ENCODE measurements around the gene ABCC3. TPM values are rescaled to one million over a fixed set of nuclear protein-coding genes. Genes with fewer than 3 reads are reported as not detected.

ABCC3 gene
- total and polyA plus RNA-seq, 3 experiments from 2014 or later = 0.37 to 0.69 TPM; not detected in 1

- DNase-seq = no peak
- Histone ChIP-seq H3K4me1 (ENCODE audit: insufficient read depth, low read length) (no peaks in the 10 kb centered on the region), H3K36me3 (ENCODE audit: insufficient read depth, low read length) (no peaks in the 10 kb centered on the region), H3K4me3 (ENCODE audit: low read length) (no peak overlapping the region), H3K9me3 (ENCODE audit: low read length) (no peaks in the 10 kb centered on the region), H3K27me3 (ENCODE audit: insufficient read depth, low read length, poor library complexity, severe bottlenecking) (no peaks in the 10 kb centered on the region), H3K27ac (ENCODE audit: low read depth, low read length) (peak overlapping the region; percentile 53)
- H3K27me3 Mint-ChIP-seq = peaks cover 0 to 14% of the 10 kb centered on the region in 2 donors
- no peak overlapping the region for H3K4me3 Mint-ChIP-seq
- peak overlapping the region in 1 of 8 donors; percentile 3 for H3K27ac Mint-ChIP-seq
- H3K9me3 Mint-ChIP-seq = no peaks in the 10 kb centered on the region
- H3K36me3 Mint-ChIP-seq = no peaks in the 10 kb centered on the region
- CTCF ChIA-PET = no interaction called here
- POLR2A ChIA-PET = no interaction called here
- no peaks in the 10 kb centered on the region for H3K4me1 Mint-ChIP-seq
These were observed 26.7 kb downstream of the ABCC3 start for GRCh38 chr17:50661348-50661747.

GRCh38 chr17:50661795-50662391 lies 27.2 kb downstream of the ABCC3 start:
- peak overlapping the region; percentile 53 for H3K27ac ChIP-seq (ENCODE audit: low read depth, low read length)
- no peaks in the 10 kb centered on the region for H3K9me3 Mint-ChIP-seq
- H3K4me1 Mint-ChIP-seq = no peaks in the 10 kb centered on the region
- H3K36me3 ChIP-seq (ENCODE audit: insufficient read depth, low read length) = no peaks in the 10 kb centered on the region
- H3K36me3 Mint-ChIP-seq = no peaks in the 10 kb centered on the region
- H3K27me3 ChIP-seq (ENCODE audit: insufficient read depth, low read length, poor library complexity, severe bottlenecking) = no peaks in the 10 kb centered on the region
- peaks cover 0 to 14% of the 10 kb centered on the region in 2 donors for H3K27me3 Mint-ChIP-seq
- ChIA-PET POLR2A (no interaction called here), CTCF (no interaction called here)
- no peaks in the 10 kb centered on the region for H3K4me1 ChIP-seq (ENCODE audit: insufficient read depth, low read length)
- no peak for DNase-seq
- no peak overlapping the region for H3K4me3 ChIP-seq (ENCODE audit: low read length)
- H3K4me3 Mint-ChIP-seq = no peak overlapping the region
- peak overlapping the region in 1 of 8 donors; percentile 3 for H3K27ac Mint-ChIP-seq
- no peaks in the 10 kb centered on the region for H3K9me3 ChIP-seq (ENCODE audit: low read length)

- no peak for DNase-seq
- CTCF ChIA-PET = no interaction called here
- Mint-ChIP-seq H3K4me1 (no peaks in the 10 kb centered on the region), H3K27me3 (peaks cover 0 to 14% of the 10 kb centered on the region in 2 donors), H3K9me3 (no peaks in the 10 kb centered on the region), H3K27ac (peak overlapping the region in 2 of 8 donors; percentile 12 to 39), H3K36me3 (no peaks in the 10 kb centered on the region), H3K4me3 (no peak overlapping the region)
- Histone ChIP-seq H3K4me1 (ENCODE audit: insufficient read depth, low read length) (no peaks in the 10 kb centered on the region), H3K27ac (ENCODE audit: low read depth, low read length) (no peak overlapping the region), H3K27me3 (ENCODE audit: insufficient read depth, low read length, poor library complexity, severe bottlenecking) (no peaks in the 10 kb centered on the region), H3K9me3 (ENCODE audit: low read length) (no peaks in the 10 kb centered on the region), H3K4me3 (ENCODE audit: low read length) (no peak overlapping the region), H3K36me3 (ENCODE audit: insufficient read depth, low read length) (no peaks in the 10 kb centered on the region)
- POLR2A ChIA-PET = no interaction called here
These were observed 28.0 kb downstream of the ABCC3 start for GRCh38 chr17:50662632-50663225.

DNA sequence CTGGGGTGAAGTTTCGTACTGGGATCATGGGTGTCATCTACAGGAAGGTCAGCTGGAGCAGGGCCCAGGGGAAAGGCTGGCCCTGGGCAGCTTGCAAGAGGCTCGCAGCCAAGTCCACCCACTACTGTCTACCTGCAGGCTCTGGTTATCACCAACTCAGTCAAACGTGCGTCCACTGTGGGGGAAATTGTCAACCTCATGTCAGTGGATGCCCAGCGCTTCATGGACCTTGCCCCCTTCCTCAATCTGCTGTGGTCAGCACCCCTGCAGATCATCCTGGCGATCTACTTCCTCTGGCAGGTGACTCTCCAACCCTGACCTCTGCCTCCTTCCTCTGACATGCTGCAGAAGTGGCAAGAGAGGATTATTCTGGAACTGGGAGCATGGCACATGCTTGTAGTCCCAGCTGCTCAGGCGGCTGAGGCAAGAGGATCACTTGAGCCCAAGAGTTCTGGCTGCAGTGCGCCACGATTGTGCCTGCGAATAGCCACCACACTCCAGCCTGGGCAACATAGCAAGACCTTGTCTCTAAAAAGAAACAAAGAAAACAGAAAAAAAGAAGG lies 29.2 kb downstream of the ABCC3 start:
- H3K27ac Mint-ChIP-seq = no peak overlapping the region
- H3K9me3 Mint-ChIP-seq = no peaks in the 10 kb centered on the region
- Histone ChIP-seq H3K4me1 (ENCODE audit: insufficient read depth, low read length) (no peaks in the 10 kb centered on the region), H3K27me3 (ENCODE audit: insufficient read depth, low read length, poor library complexity, severe bottlenecking) (no peaks in the 10 kb centered on the region), H3K36me3 (ENCODE audit: insufficient read depth, low read length) (no peaks in the 10 kb centered on the region), H3K9me3 (ENCODE audit: low read length) (no peaks in the 10 kb centered on the region), H3K27ac (ENCODE audit: low read depth, low read length) (no peak overlapping the region), H3K4me3 (ENCODE audit: low read length) (no peak overlapping the region)
- POLR2A ChIA-PET = no interaction called here
- peaks cover 0 to 10% of the 10 kb centered on the region in 2 donors for H3K27me3 Mint-ChIP-seq
- no peak overlapping the region for H3K4me3 Mint-ChIP-seq
- CTCF ChIA-PET = no interaction called here
- no peaks in the 10 kb centered on the region for H3K36me3 Mint-ChIP-seq
- H3K4me1 Mint-ChIP-seq = no peaks in the 10 kb centered on the region
- no peak for DNase-seq

GRCh38 chr17:50664788-50665458 lies 30.2 kb downstream of the ABCC3 start:
- H3K4me1 ChIP-seq (ENCODE audit: insufficient read depth, low read length) = no peaks in the 10 kb centered on the region
- no peaks in the 10 kb centered on the region for H3K4me1 Mint-ChIP-seq
- H3K27me3 Mint-ChIP-seq = peaks cover 0 to 10% of the 10 kb centered on the region in 2 donors
- H3K36me3 Mint-ChIP-seq = no peaks in the 10 kb centered on the region
- no peak overlapping the region for H3K27ac Mint-ChIP-seq
- H3K9me3 Mint-ChIP-seq = no peaks in the 10 kb centered on the region
- POLR2A ChIA-PET = no interaction called here
- no peak overlapping the region for H3K4me3 ChIP-seq (ENCODE audit: low read length)
- H3K4me3 Mint-ChIP-seq = no peak overlapping the region
- H3K27me3 ChIP-seq (ENCODE audit: insufficient read depth, low read length, poor library complexity, severe bottlenecking) = no peaks in the 10 kb centered on the region
- H3K9me3 ChIP-seq (ENCODE audit: low read length) = no peaks in the 10 kb centered on the region
- no peak overlapping the region for H3K27ac ChIP-seq (ENCODE audit: low read depth, low read length)
- CTCF ChIA-PET = no interaction called here
- DNase-seq = no peak
- no peaks in the 10 kb centered on the region for H3K36me3 ChIP-seq (ENCODE audit: insufficient read depth, low read length)

DNA sequence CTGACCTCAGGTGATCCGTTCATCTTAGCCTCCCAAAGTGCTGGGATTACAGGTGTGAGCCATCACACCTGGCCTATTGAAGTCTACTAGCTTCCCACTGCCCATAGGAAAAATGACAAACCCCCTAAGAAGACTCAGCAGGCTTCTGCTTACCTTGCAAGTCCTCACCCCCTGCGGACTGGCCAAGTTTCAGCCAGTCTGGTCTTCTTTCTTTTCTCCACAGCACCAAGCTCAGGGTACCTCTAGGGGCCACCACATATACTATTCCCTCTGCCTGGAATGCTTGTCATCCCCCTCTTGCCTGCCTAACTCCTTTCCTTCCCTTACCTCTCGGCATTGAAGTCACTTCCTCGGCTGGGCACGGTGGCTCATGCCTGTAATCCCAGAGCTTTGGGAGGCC lies 31.2 kb downstream of the ABCC3 start:
- no peak for DNase-seq
- no peaks in the 10 kb centered on the region for H3K36me3 ChIP-seq (ENCODE audit: insufficient read depth, low read length)
- H3K27ac Mint-ChIP-seq = no peak overlapping the region
- H3K27me3 ChIP-seq (ENCODE audit: insufficient read depth, low read length, poor library complexity, severe bottlenecking) = no peaks in the 10 kb centered on the region
- CTCF ChIA-PET = no interaction called here
- H3K27ac ChIP-seq (ENCODE audit: low read depth, low read length) = no peak overlapping the region
- H3K4me1 ChIP-seq (ENCODE audit: insufficient read depth, low read length) = no peaks in the 10 kb centered on the region
- H3K9me3 ChIP-seq (ENCODE audit: low read length) = no peaks in the 10 kb centered on the region
- no peak overlapping the region for H3K4me3 ChIP-seq (ENCODE audit: low read length)
- H3K4me3 Mint-ChIP-seq = no peak overlapping the region
- no peaks in the 10 kb centered on the region for H3K36me3 Mint-ChIP-seq
- POLR2A ChIA-PET = no interaction called here
- peaks cover 0 to 5% of the 10 kb centered on the region in 2 donors for H3K27me3 Mint-ChIP-seq
- H3K9me3 Mint-ChIP-seq = no peaks in the 10 kb centered on the region
- no peaks in the 10 kb centered on the region for H3K4me1 Mint-ChIP-seq

- Histone ChIP-seq H3K36me3 (ENCODE audit: insufficient read depth, low read length) (no peaks in the 10 kb centered on the region), H3K27me3 (ENCODE audit: insufficient read depth, low read length, poor library complexity, severe bottlenecking) (no peaks in the 10 kb centered on the region), H3K4me3 (ENCODE audit: low read length) (no peak overlapping the region), H3K27ac (ENCODE audit: low read depth, low read length) (no peak overlapping the region), H3K9me3 (ENCODE audit: low read length) (no peaks in the 10 kb centered on the region), H3K4me1 (ENCODE audit: insufficient read depth, low read length) (no peaks in the 10 kb centered on the region)
- ChIA-PET POLR2A (no interaction called here), CTCF (no interaction called here)
- no peaks in the 10 kb centered on the region for H3K4me1 Mint-ChIP-seq
- no peaks in the 10 kb centered on the region for H3K36me3 Mint-ChIP-seq
- no peaks in the 10 kb centered on the region for H3K9me3 Mint-ChIP-seq
- DNase-seq = no peak
- no peak overlapping the region for H3K4me3 Mint-ChIP-seq
- peaks cover 0 to under 1% of the 10 kb centered on the region in 2 donors for H3K27me3 Mint-ChIP-seq
- H3K27ac Mint-ChIP-seq = no peak overlapping the region
These were observed 31.6 kb downstream of the ABCC3 start for GRCh38 chr17:50666316-50666715.

DNA sequence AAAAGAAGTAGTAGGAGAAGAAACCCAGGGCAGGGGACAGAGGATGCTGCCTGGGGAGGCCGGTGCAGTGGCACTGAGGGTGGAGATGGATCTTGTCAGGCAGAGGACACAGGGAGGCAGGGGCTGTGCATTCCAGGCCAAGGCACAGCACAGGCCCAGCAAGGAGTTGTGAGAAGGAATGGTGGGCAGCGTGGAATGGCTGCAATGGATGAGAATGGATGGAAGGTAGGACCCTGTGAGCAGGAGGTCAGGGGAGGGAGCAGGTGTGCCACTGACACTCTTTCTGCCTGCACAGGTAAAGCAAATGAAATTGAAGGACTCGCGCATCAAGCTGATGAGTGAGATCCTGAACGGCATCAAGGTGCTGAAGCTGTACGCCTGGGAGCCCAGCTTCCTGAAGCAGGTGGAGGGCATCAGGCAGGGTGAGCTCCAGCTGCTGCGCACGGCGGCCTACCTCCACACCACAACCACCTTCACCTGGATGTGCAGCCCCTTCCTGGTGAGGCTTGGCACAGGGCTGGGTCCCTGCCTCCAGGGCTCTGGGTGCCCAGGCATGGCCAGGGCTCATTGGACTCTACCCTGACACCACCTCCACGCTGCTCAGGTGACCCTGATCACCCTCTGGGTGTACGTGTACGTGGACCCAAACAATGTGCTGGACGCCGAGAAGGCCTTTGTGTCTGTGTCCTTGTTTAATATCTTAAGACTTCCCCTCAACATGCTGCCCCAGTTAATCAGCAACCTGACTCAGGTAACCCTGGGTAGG lies 32.8 kb downstream of the ABCC3 start:
- Mint-ChIP-seq H3K36me3 (no peaks in the 10 kb centered on the region), H3K9me3 (no peaks in the 10 kb centered on the region), H3K4me3 (no peak overlapping the region), H3K4me1 (no peaks in the 10 kb centered on the region), H3K27ac (peak overlapping the region in 2 of 8 donors; percentile 33 to 56), H3K27me3 (no peaks in the 10 kb centered on the region)
- Histone ChIP-seq H3K36me3 (ENCODE audit: insufficient read depth, low read length) (no peaks in the 10 kb centered on the region), H3K27me3 (ENCODE audit: insufficient read depth, low read length, poor library complexity, severe bottlenecking) (no peaks in the 10 kb centered on the region), H3K4me3 (ENCODE audit: low read length) (no peak overlapping the region), H3K9me3 (ENCODE audit: low read length) (no peaks in the 10 kb centered on the region), H3K4me1 (ENCODE audit: insufficient read depth, low read length) (no peaks in the 10 kb centered on the region), H3K27ac (ENCODE audit: low read depth, low read length) (no peak overlapping the region)
- DNase-seq = no peak
- CTCF ChIA-PET = no interaction called here
- POLR2A ChIA-PET = no interaction called here
